Activated naive CD4-positive, alpha-beta T cell treated with anti-CD3 and anti-CD28 coated beads, Interleukin-2, amount 50 U/mL, for 24 hours (primary cell): ENCODE results near the gene PLEKHA6.
"Not testable (repeated sequence)": the region's sequence is repeated elsewhere in the genome, so short reads cannot be mapped to it uniquely, and the experiment has no call there.

Experiments
- H3K27ac Mint-ChIP-seq: one replicate; pipeline ENCODE4 v1.8.0; 2021; ENCODE audit warnings: mild to moderate bottlenecking, mixed read lengths
- H3K27me3 Mint-ChIP-seq: one replicate; pipeline ENCODE4 v1.8.0; 2021; ENCODE audit warnings: mixed read lengths
- H3K36me3 Mint-ChIP-seq: one replicate; pipeline ENCODE4 v1.8.0; 2021; ENCODE audit warnings: mixed read lengths
- H3K4me1 Mint-ChIP-seq: one replicate; pipeline ENCODE4 v1.8.0; 2021; ENCODE audit warnings: mixed read lengths
- H3K4me3 Mint-ChIP-seq: one replicate; pipeline ENCODE4 v1.8.0; 2021; ENCODE audit warnings: mild to moderate bottlenecking, mixed read lengths
- H3K9me3 Mint-ChIP-seq: one replicate; pipeline ENCODE4 v1.8.0; 2021; ENCODE audit warnings: mixed read lengths

Gene PLEKHA6

DNA sequence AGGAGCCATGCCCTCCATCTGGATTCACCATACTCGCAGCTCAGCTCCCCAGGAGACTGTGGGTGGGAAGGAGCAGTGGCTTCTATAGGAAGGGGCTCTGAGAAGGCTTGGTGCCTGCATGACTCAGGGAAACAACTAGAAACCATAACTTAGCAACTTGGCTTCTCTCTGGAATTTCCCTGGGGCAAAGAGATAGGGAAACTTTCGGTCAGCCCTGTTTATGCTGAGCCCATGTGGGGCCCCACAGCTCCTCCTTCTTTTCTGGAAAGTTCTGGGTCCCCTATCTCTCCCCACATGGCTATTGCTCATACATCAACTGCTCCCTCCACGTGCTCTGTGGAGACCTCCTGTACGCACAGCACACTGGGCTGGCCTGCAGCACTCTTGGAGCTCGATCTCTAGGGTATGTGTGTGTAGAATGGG lies 39.3 kb downstream of the PLEKHA6 start:
- Mint-ChIP-seq H3K4me3 (no peak overlapping the region), H3K27me3 (no peaks in the 10 kb centered on the region), H3K9me3 (no peaks in the 10 kb centered on the region), H3K27ac (no peak overlapping the region), H3K4me1 (peaks cover 3% of the 10 kb centered on the region), H3K36me3 (no peaks in the 10 kb centered on the region)

DNA sequence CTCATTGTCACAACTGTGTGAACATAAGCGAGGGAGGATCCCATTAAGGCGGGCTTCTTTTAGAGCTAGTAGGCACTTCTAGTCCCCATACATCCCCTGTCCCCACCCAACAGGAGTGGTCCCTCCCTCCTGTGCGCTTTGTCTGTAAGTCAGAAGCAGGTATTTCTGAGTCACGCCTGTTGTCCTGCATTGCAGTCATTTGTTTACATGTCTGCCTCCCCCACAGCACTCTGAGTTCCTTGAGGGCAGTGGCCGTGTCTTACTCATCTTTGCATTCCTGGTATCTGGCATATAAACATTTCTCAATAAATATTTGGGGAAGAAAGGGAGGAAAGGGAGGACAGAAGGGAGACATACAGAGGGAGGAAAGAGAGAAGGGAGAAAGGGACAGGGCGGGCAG lies 40.3 kb downstream of the PLEKHA6 start:
- no peaks in the 10 kb centered on the region for H3K27me3 Mint-ChIP-seq
- no peak overlapping the region for H3K4me3 Mint-ChIP-seq
- H3K4me1 Mint-ChIP-seq, result peaks cover 3% of the 10 kb centered on the region
- H3K27ac Mint-ChIP-seq, result no peak overlapping the region
- H3K9me3 Mint-ChIP-seq, result no peaks in the 10 kb centered on the region
- no peaks in the 10 kb centered on the region for H3K36me3 Mint-ChIP-seq

DNA sequence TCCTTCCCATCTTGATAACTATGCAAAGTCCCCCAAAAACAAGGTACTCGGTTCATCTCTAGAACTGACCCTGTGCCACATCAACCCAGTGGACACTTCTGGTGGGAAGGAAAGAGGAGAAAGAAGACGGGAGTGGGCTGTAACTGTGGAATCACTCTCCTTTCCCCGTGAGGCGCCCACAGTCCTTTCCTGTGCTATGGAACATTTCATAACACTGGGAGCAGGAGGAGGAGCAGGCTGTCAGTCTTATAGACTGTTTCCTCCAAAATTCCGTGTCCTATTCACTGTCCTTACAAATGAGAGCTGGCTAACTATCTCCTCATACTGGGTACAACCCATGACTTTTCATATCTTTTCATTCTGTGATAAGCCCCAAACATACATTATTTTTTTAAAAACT lies 40.7 kb downstream of the PLEKHA6 start:
- Mint-ChIP-seq H3K36me3 (no peaks in the 10 kb centered on the region), H3K27ac (no peak overlapping the region), H3K9me3 (no peaks in the 10 kb centered on the region), H3K27me3 (no peaks in the 10 kb centered on the region), H3K4me1 (peaks cover 2% of the 10 kb centered on the region), H3K4me3 (no peak overlapping the region)

DNA sequence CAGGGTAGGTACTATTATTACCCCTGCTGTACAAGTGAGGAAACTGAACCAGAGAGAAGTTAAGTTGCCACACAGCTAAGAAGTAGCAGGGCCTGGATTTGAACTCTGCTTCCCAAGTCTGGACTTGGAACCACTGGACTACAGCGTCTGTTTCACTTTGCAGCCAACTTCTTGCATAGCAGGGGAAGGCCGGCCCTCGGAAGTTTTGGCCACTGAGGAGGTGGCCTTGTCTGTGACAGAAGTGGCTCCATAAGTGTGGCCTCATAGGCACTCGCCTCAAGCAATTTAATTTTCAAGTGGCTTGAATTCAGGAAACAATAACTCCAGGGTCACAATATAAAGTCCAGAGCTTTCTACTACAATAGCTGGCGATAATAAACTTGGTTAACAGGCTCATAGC lies 41.4 kb downstream of the PLEKHA6 start:
- Mint-ChIP-seq H3K4me1 (peaks cover 7% of the 10 kb centered on the region), H3K4me3 (no peak overlapping the region), H3K36me3 (no peaks in the 10 kb centered on the region), H3K9me3 (no peaks in the 10 kb centered on the region), H3K27me3 (no peaks in the 10 kb centered on the region), H3K27ac (no peak overlapping the region)

DNA sequence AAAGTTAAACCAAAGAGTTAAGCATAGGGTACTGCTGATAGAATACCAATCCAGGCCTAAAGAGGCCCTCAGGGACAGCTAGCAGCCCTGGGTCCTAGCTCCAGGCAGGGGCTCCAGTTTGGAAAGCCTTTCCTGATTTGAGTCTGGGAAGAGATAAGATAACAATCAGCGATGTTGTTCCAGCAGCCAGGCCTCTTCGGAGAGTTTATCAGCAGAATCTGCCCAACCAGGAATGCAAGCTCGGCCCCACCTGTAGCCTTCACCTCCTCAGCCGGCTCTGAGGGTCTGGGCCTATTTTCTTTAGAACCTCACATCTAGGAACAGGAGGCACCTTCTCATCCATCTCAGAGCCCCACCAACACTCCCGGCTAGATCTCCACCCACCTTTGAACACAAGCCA lies 42.6 kb downstream of the PLEKHA6 start:
- no peak overlapping the region for H3K4me3 Mint-ChIP-seq
- no peaks in the 10 kb centered on the region for H3K36me3 Mint-ChIP-seq
- H3K9me3 Mint-ChIP-seq, result no peaks in the 10 kb centered on the region
- H3K4me1 Mint-ChIP-seq, result peaks cover 10% of the 10 kb centered on the region
- H3K27ac Mint-ChIP-seq, result no peak overlapping the region
- H3K27me3 Mint-ChIP-seq, result no peaks in the 10 kb centered on the region

- H3K4me3 Mint-ChIP-seq, result no peak overlapping the region
These were observed 43.6 kb downstream of the PLEKHA6 start for GRCh38 chr1:204316164-204316563.

GRCh38 chr1:204314893-204315658 lies 44.7 kb downstream of the PLEKHA6 start:
- no peak overlapping the region for H3K27ac Mint-ChIP-seq
- peaks cover 10% of the 10 kb centered on the region for H3K4me1 Mint-ChIP-seq
- no peak overlapping the region for H3K4me3 Mint-ChIP-seq
- H3K9me3 Mint-ChIP-seq, result no peaks in the 10 kb centered on the region
- H3K36me3 Mint-ChIP-seq, result peaks cover 2% of the 10 kb centered on the region
- H3K27me3 Mint-ChIP-seq, result no peaks in the 10 kb centered on the region

More at GRCh38 chr1:204316164-204316563, 43.6 kb downstream of the PLEKHA6 start:
- Mint-ChIP-seq H3K27me3 (no peaks in the 10 kb centered on the region), H3K27ac (no peak overlapping the region), H3K9me3 (no peaks in the 10 kb centered on the region), H3K36me3 (no peaks in the 10 kb centered on the region), H3K4me1 (peaks cover 10% of the 10 kb centered on the region)

DNA sequence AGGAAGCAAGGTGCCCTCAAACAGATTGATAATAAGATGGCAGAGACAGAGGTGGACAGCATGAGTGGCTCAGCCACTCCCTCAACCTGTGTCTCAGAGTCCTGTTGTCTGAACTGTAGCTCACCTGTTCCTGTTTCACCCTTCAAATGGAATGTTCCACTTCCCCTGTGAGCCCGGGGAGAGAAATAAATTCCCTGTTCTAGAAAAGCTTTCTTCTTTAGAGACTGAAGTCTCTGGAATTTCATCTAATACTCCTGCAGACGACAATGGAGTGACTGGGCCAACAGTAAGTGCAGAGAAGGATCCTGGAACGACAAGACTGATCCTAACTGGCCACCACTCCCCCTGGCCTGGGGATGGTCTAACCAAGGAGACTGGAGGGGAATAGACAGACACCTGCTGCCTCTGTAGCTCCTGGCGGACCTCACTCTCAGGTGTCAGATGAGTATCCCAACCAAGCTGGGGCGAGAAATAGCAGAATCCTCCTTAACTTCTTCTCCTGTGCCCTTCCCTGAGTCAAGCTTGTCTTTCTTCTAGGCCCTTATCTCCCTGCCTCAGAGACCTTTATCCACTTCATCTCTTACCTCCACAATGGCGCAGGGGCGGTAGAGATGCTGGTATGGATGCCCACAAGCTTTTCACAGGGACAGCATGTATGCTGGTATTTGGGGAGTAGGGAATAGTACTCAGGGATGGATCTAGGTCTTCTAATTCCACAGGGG lies 45.4 kb downstream of the PLEKHA6 start:
- no peaks in the 10 kb centered on the region for H3K27me3 Mint-ChIP-seq

DNA sequence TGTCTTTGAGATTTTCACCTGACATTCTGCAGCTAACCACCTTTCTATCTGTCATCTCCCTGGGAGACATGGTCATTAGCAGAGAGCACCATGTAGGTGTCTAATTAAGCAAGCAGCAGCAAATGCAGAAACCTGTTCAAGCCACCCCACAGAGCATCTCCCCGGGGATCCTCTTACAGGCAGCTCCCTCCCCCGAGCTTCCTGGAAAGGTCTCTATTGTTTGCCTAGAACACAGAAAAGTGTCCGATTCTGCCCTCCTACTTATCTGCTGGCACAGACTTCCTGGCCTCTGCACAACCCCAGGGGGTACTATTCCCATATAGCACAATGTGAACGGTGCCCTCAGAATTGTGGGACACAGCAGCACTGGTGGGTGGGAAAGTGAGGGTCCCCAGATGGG lies 46.1 kb downstream of the PLEKHA6 start:
- Mint-ChIP-seq H3K4me1 (peaks cover 10% of the 10 kb centered on the region), H3K4me3 (peak overlapping the region; percentile 67), H3K9me3 (no peaks in the 10 kb centered on the region), H3K27ac (peak overlapping the region; percentile 71), H3K36me3 (peaks cover 2% of the 10 kb centered on the region), H3K27me3 (no peaks in the 10 kb centered on the region)

More for the DNA sequence above, 45.4 kb downstream of the PLEKHA6 start:
- Mint-ChIP-seq H3K27ac (peak overlapping the region; percentile 53), H3K9me3 (no peaks in the 10 kb centered on the region), H3K4me3 (peak overlapping the region; percentile 67), H3K4me1 (peaks cover 10% of the 10 kb centered on the region), H3K36me3 (peaks cover 2% of the 10 kb centered on the region)

DNA sequence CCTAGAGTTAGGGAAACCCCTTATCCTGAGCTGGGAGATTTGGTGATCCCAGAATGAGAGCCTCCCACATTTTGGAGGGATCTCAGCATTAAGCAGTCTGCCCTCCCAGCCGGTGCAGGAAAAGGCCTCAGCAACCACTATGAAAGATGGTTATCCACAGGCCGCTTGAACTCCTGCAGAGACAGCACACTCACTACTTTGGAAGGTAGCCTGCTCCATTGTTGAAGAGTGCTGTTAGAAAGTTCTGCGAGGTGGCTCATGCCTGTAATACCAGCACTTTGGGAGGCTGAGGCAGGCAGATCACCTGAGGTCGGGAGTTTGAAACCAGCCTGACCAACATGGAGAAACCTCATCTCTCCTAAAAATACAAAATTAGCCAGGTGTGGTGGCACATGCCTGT lies 48.8 kb downstream of the PLEKHA6 start:
- not testable (repeated sequence) for H3K27ac Mint-ChIP-seq, H3K36me3 Mint-ChIP-seq, H3K27me3 Mint-ChIP-seq, H3K4me3 Mint-ChIP-seq, H3K9me3 Mint-ChIP-seq, H3K4me1 Mint-ChIP-seq

DNA sequence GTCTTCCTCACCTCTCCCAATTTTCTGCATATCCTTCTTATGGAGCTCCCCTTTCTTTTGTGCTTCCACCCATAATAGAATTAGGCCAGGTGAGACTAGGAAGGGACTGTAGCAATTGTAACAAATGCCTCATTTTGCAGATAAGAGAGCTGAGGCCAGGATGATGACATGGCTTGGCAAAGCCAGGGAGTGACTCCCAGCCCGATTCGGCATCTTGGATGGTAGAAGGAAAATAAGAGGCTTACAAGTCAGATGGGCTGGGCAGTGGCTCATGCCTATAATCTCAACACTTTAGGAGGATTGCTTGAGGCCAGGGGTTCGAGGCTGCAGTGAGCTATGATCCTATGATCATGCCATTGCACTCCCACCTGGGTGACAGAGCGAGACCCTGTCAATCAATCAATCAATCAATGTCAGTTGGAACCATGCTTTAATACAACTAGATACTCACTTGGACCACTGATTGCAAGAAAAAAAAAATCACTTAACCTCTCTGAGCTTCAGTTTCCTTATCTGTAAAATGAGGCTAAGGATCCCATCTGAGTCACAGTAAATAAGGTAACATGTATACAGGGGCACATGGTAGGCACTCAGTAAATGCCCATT lies 51.6 kb downstream of the PLEKHA6 start:
- no peak overlapping the region for H3K27ac Mint-ChIP-seq
- no peaks in the 10 kb centered on the region for H3K27me3 Mint-ChIP-seq
- H3K4me1 Mint-ChIP-seq, result peaks cover under 1% of the 10 kb centered on the region
- no peak overlapping the region for H3K4me3 Mint-ChIP-seq
- H3K36me3 Mint-ChIP-seq, result peaks cover 2% of the 10 kb centered on the region
- no peaks in the 10 kb centered on the region for H3K9me3 Mint-ChIP-seq

DNA sequence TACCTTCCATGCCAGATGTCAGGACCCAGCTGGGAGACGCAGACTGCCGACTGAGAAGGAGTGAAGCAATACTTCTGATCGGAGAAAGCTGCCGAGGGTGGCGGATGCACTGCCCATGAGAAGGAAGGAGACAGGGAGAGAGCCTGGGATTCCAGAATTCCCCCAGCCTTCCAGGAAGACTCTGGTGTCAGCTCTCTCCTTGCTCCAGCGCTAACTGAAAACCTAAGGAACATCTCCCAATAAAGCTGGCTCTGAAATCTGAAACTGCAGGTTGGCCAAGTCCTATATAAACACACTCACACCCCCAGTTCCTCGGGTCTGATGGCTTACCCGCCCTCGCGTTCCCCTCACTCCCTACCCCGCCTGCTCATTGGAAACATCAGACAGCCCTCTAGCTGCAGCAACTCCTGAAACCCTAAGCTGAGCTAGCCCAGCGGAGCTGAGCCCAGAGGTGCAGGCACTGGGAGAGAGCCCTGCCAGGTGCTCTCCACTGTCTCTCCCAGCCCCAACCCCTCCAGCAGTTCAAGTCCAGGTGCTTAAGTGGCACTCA lies 52.3 kb downstream of the PLEKHA6 start:
- Mint-ChIP-seq H3K36me3 (peaks cover 2% of the 10 kb centered on the region), H3K9me3 (no peaks in the 10 kb centered on the region), H3K27me3 (no peaks in the 10 kb centered on the region)

DNA sequence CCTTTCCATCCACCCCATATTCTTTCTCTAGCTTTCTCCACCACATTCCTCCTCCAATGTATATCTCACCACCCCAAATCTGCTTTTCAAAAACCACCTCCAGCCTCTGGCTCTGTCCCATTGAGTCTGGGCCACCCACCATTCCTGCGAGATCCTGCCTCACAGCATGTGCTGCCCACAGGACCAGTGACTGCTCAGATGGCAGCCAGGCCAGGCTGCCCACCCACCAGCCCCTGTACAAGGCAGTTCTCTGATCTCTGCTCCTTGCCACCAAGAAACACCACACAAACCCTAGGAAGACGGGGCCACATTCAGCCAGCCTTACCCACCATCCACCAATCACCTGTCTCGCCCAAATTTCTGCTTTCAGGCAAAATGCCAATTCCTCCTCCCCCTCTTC lies 53.7 kb downstream of the PLEKHA6 start:
- Mint-ChIP-seq H3K27ac (no peak overlapping the region), H3K4me3 (no peak overlapping the region), H3K36me3 (peaks cover 2% of the 10 kb centered on the region), H3K4me1 (no peaks in the 10 kb centered on the region), H3K27me3 (no peaks in the 10 kb centered on the region), H3K9me3 (no peaks in the 10 kb centered on the region)

More for the DNA sequence above, 52.3 kb downstream of the PLEKHA6 start:
- Mint-ChIP-seq H3K4me3 (no peak overlapping the region), H3K4me1 (no peaks in the 10 kb centered on the region), H3K27ac (no peak overlapping the region)

DNA sequence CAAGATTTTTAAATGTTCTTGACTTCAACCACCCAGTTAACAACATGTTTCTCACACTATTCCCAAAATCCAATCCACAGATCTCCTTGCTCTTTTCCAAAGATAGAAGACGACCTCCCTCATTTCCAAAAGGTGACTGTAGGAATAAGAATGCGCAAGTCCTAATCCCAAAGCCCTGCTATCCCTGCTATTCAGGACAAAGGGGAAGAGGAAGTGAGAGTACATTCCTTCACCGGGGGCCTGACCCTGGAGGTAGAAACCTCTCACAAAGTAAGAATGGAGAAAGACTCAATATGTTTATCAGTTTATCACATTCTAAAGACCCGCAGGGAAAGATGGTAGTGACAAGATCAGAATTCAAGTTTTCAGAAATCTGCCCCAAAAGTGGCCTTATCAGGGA lies 55.7 kb downstream of the PLEKHA6 start:
- Mint-ChIP-seq H3K4me1 (no peaks in the 10 kb centered on the region), H3K36me3 (no peaks in the 10 kb centered on the region), H3K27me3 (no peaks in the 10 kb centered on the region), H3K4me3 (no peak overlapping the region), H3K27ac (no peak overlapping the region), H3K9me3 (no peaks in the 10 kb centered on the region)

DNA sequence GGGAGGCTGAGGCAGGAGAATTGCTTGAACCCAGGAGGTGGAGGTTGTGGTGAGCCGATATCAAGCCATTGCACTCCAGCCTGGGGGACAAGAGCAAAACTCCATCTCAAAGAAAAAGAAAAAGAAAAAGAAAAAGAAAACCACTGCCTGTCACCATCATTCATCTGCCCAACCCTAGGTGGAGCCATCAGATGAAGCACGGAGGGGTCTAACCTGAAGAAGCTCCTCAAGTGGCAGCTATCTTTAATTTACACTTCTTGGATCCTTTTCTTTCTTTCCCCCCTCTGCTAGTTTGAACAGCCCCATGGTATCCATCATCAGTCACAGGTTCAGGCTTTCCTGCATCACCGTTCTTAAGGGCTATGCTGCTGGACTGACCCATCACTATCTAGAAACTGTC lies 57.0 kb downstream of the PLEKHA6 start:
- Mint-ChIP-seq H3K4me1 (no peaks in the 10 kb centered on the region), H3K36me3 (no peaks in the 10 kb centered on the region), H3K27ac (no peak overlapping the region), H3K9me3 (no peaks in the 10 kb centered on the region), H3K27me3 (no peaks in the 10 kb centered on the region), H3K4me3 (no peak overlapping the region)
